HEK293T (cell line): ENCODE measurements around the gene SLX4.

Experiments
- CTCF ChIA-PET: fragments of 350-600 bp; formaldehyde crosslinking; extraction: SDS; loops from one replicate; lab custom pipeline; 2021; ENCODE audit warnings: antibody characterized with exemption, inconsistent platforms; lab: Yijun Ruan, JAX
- POLR2A ChIA-PET: fragments of 350-600 bp; formaldehyde crosslinking; extraction: SDS; loops from one replicate; lab custom pipeline; 2020; ENCODE audit warnings: antibody characterized with exemption, inconsistent platforms; lab: Yijun Ruan, JAX
- DNase-seq: peaks from one replicate; pipeline ENCODE4 v3.0.0; 2012; ENCODE audit warnings: mixed read lengths; ENCODE audit errors: extremely low spot score
- ARNT ChIP-seq: fragments of 450-650 bp; IDR thresholded peaks from 2 replicates; pipeline ENCODE4 v1.6.1; 2017; ENCODE audit warnings: mild to moderate bottlenecking
- BHLHE40 ChIP-seq: fragments of 450-650 bp; IDR thresholded peaks from 2 replicates; pipeline ENCODE4 v1.6.1; 2016; ENCODE audit warnings: mild to moderate bottlenecking, moderate library complexity, borderline replicate concordance
- CTBP1 ChIP-seq: fragments of 450-650 bp; IDR thresholded peaks from 2 replicates; pipeline ENCODE4 v1.6.1; 2016; ENCODE audit warnings: borderline replicate concordance
- ELF4 ChIP-seq: fragments of 450-650 bp; IDR thresholded peaks from 2 replicates; pipeline ENCODE4 v1.6.1; 2017; ENCODE audit warnings: antibody characterized with exemption
- FOXA1 ChIP-seq: fragments of 450-650 bp; IDR thresholded peaks from 2 replicates; pipeline ENCODE4 v1.6.1; 2016; ENCODE audit warnings: mild to moderate bottlenecking
- FOXK2 ChIP-seq: fragments of 450-650 bp; IDR thresholded peaks from 2 replicates; pipeline ENCODE4 v1.6.1; 2016; ENCODE audit warnings: mild to moderate bottlenecking
- FOXM1 ChIP-seq: fragments of 450-650 bp; IDR thresholded peaks from 2 replicates; pipeline ENCODE4 v1.6.1; 2017; ENCODE audit warnings: mild to moderate bottlenecking, borderline replicate concordance
- HDGF ChIP-seq: fragments of 450-650 bp; IDR thresholded peaks from 2 replicates; pipeline ENCODE4 v1.6.1; 2017; ENCODE audit warnings: antibody characterized with exemption, borderline replicate concordance
- L3MBTL2 ChIP-seq: fragments of 450-650 bp; conservative IDR thresholded peaks from 2 replicates; pipeline ENCODE4 v1.6.1; 2016; ENCODE audit warnings: mild to moderate bottlenecking
- LEF1 ChIP-seq: fragments of 450-650 bp; IDR thresholded peaks from 2 replicates; pipeline ENCODE4 v1.6.1; 2017; ENCODE audit warnings: mild to moderate bottlenecking, borderline replicate concordance
- NFRKB ChIP-seq: fragments of 450-650 bp; IDR thresholded peaks from 2 replicates; pipeline ENCODE4 v1.6.1; 2016; ENCODE audit warnings: mild to moderate bottlenecking, moderate library complexity
- SP1 ChIP-seq: fragments of 450-650 bp; IDR thresholded peaks from 2 replicates; pipeline ENCODE4 v1.6.1; 2017
- SUZ12 ChIP-seq: fragments of 450-650 bp; IDR thresholded peaks from 2 replicates; pipeline ENCODE4 v1.6.1; 2016; ENCODE audit warnings: mild to moderate bottlenecking
- TARDBP ChIP-seq: fragments of 450-650 bp; IDR thresholded peaks from 2 replicates; pipeline ENCODE4 v1.6.1; 2016
- ZNF384 ChIP-seq: fragments of 450-650 bp; IDR thresholded peaks from 2 replicates; pipeline ENCODE4 v1.6.1; 2016
- TF ChIP-seq, protein P1 (sequence below): fragments of 450-650 bp; IDR thresholded peaks from 2 replicates; pipeline ENCODE4 v1.6.1; 2016

SLX4 gene

DNA sequence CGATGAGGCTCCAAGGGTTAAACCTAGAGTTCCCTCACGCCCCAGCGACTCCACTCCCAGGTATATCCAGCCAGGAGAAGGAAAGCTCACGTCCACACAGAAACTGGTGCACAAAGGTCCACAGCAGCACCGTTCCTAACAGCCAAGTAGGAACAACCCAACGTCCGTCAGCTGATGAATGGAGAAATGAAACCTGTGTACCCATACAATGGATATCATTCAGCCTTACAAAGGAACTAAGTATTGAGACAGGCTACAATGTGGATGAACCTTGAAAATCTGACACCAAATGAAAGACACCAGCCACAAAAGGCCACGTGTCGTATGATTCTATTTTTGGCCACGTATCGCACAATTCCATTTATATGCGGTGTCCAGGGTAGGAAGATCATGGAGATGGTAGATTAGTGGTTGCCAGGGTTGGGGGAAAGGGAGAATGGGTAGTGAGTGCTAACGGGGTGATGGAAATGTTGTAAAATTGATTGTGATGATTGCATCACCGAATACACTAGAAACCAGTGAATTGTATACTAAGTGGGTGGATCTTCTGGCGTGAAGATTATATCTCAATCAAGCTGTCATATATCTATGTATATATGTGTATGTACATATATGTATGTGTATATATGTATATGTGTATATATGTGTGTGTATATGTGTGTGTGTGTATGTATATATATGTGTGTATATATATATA lies 64.3 kb downstream of the SLX4 start:
- ChIA-PET POLR2A (no interaction called here), CTCF (interaction anchor here (1.0 kb wide), 1 partner anchor 20 kb away, joined by 3 read pairs; no protein-coding TSS in a partner anchor)
- TF ChIP-seq FOXM1 (no peak), ZNF384 (no peak)
- DNase-seq, result no peak

DNA sequence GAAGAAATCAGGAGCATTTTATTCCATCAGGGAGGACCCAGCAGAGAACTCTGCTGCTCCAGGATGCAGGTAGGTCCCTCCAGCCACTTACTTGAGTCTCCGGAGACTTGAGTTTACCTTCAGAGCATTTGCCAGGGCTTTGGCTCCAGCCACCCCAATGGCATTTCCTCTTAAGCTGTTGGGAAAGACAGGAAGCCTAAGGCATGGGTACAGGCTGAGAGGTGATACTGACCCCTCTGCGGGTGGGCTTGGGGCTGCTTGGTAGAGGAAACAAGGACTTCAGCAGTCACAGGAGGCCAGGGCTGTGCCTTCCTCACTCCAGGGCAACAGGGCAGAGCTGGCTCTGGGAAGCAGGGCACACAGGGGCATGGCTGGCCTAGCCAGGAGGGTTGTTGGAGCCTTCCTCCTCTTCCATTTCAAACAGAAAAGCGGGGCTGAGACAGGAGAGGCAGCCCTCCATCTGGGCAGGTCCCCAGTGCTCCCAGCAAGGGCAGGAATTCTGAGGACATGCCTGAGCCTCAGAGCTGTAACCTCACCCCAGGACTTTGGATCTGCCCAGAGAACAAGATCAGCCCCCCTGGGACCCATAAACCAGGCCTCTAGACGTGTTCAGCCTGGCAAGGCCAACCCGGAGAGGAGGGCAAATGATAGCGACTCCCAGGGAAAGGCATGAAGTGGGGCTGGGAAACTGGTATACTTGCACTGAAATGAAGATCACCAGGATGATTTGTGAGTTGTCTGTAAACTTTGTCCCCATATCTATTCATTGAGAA lies 68.6 kb downstream of the SLX4 start:
- POLR2A ChIA-PET, result no interaction called here
- no peak for TF ChIP-seq FOXK2
- TF ChIP-seq ARNT, result no peak
- TF ChIP-seq, protein P1, sequence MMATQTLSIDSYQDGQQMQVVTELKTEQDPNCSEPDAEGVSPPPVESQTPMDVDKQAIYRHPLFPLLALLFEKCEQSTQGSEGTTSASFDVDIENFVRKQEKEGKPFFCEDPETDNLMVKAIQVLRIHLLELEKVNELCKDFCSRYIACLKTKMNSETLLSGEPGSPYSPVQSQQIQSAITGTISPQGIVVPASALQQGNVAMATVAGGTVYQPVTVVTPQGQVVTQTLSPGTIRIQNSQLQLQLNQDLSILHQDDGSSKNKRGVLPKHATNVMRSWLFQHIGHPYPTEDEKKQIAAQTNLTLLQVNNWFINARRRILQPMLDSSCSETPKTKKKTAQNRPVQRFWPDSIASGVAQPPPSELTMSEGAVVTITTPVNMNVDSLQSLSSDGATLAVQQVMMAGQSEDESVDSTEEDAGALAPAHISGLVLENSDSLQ, result no peak
- TF ChIP-seq BHLHE40, result no peak
- CTCF ChIA-PET, result no interaction called here
- DNase-seq, result no peak

DNA sequence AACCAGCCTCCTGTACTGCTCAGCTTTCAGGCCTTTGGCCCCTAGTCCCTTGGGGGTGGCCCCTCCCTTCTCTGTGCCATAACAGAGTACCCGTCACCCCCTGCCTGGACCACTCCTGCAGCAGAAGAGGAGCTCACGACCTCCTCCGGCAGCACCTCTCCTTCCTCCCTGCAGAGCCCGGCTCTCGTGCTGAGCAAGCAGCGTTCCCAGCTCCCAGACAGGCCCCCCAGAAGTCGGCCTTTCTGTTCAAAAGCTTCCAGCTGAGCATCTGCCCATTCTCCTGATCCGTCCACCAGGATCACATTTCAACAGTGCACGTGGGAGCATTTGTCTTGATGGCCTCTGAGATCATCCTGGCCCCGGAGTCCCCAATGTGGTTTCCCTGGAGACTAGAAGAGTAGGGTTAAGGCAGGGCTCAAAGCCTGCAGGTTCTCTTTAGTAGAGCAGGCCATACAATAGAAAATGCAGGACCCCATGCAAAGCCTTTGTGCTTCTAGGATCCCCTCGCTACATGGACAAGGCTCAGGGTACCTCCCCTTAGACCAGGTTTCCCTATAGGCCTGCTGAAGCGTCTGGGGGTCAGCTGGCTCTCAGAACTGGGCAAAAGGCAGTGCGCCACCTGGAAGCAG lies 69.8 kb downstream of the SLX4 start:
- no peak for TF ChIP-seq L3MBTL2
- TF ChIP-seq FOXA1, result no peak
- no peak for TF ChIP-seq SUZ12
- no peak for TF ChIP-seq FOXM1
- TF ChIP-seq HDGF, result no peak
- no peak for TF ChIP-seq ZNF384
- TF ChIP-seq ARNT, result no peak
- no peak for TF ChIP-seq ELF4
- no peak for TF ChIP-seq NFRKB
- TF ChIP-seq, protein P1, result no peak
- no peak for TF ChIP-seq BHLHE40
- no peak for DNase-seq
- POLR2A ChIA-PET, result no interaction called here
- CTCF ChIA-PET, result interaction anchor here (0.6 kb wide), 1 partner anchor 14 kb away, joined by 4 read pairs; no protein-coding TSS in a partner anchor

DNA sequence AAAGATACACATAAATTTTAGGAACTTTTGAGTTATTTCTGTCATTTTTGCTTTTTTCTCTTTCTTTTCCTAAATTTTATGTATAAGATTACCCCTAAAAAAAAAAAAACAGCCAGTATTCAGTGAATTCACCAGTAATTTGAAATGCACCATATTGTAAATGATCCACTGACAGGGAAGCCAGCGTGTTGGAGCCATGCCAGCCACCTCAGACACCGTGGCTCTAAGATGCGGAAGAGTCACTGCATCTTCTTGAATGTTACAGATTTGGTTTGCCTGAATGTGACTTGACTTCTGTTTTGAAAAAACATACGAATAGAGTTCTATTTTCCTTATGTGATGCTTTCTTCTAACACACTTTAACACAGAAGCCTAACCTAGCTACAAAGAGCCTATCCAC lies 73.2 kb downstream of the SLX4 start:
- ChIA-PET CTCF (no interaction called here), POLR2A (no interaction called here)
- TF ChIP-seq CTBP1 (no peak), FOXA1 (no peak), NFRKB (no peak), SUZ12 (no peak), FOXM1 (no peak), ZNF384 (no peak), ARNT (no peak), BHLHE40 (no peak), L3MBTL2 (no peak), SP1 (no peak), FOXK2 (no peak)
- no peak for DNase-seq

DNA sequence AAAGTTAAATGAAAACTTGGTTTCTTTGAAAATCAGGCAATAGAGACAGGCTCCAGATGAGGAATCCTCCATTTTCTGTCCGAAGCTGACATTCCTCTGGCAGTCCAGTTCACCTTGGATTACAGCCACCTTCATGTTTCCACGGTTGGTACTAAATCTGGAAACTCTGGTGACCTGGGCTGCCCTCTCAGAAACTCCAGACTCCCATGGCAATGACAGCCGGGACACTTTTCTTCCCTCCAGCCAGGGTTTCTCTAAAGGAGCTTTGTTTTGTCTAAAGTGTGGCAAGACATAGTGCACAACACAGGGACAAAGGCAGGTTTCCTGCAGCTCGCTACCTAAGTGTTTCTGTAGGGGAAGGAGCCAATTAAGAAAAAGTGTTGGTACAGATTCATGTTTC lies 74.6 kb downstream of the SLX4 start:
- TF ChIP-seq FOXM1 (no peak), SP1 (no peak), FOXA1 (no peak)
- TF ChIP-seq, protein P1, result no peak
- no peak for DNase-seq
- ChIA-PET POLR2A (no interaction called here), CTCF (interaction anchor here (0.7 kb wide), 1 partner anchor 283 kb away, joined by 4 read pairs; no protein-coding TSS in a partner anchor)

DNA sequence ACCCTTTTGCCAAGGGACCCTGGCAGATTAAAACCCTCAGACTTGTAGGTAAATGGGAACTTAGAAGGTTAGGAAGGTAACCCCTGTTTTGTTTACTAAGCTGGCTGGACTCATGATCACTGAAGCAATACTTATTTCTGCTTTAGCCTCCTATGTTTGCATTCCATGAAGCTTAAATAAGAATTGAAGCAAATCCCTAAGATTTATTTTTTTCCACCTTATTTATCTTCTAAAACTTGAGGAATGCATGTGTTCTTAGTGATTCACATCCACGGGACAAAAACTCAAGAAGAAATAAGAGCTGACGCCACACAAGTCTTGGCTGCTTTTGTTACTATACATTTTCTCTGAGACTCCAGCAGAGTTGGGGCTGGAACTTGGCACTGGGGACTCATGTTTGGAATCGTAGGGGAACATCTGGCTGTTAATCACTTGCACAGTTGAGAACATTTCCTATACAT lies 75.1 kb downstream of the SLX4 start:
- CTCF ChIA-PET, result no interaction called here
- TF ChIP-seq NFRKB (no peak), ZNF384 (no peak), LEF1 (no peak), FOXK2 (no peak), HDGF (no peak), L3MBTL2 (no peak), TARDBP (no peak), FOXM1 (no peak), SUZ12 (no peak), FOXA1 (no peak), BHLHE40 (no peak), ARNT (no peak)
- TF ChIP-seq, protein P1, result no peak
- DNase-seq, result no peak
- POLR2A ChIA-PET, result no interaction called here
